C4-2B (cell line): Measurements from ENCODE around the gene ACTL7B.
"Not testable (repeated sequence)": the region's sequence is repeated elsewhere in the genome, so short reads cannot be mapped to it uniquely, and the experiment has no call there.

Experiments
- H3K27ac ChIP-seq: fragments of 450-650 bp; 2 replicates; pipeline ENCODE4 v1.5.1; 2017
- CTCF ChIP-seq: fragments of 450-650 bp; conservative IDR thresholded peaks from 2 replicates; pipeline ENCODE4 v1.5.1; 2017; ENCODE audit warnings: mild to moderate bottlenecking
- ZFX ChIP-seq: fragments of 450-650 bp; IDR thresholded peaks from 2 replicates; pipeline ENCODE4 v1.6.1; 2017

The ACTL7B gene

GRCh38 chr9:108855888-108856287 is at the start of gene ACTL7B:
TSS of gene ACTL7B (minus strand) at chr9:108855986. CDS start at chr9:108855930, 56 bp downstream.
- no peak for TF ChIP-seq CTCF
- TF ChIP-seq ZFX = no peak
- no peak within 1 kb of the TSS for H3K27ac ChIP-seq

GRCh38 chr9:108905494-108905893 is 49.7 kb upstream of the ACTL7B start:
- TF ChIP-seq ZFX = no peak
- TF ChIP-seq CTCF = no peak
- no peak overlapping the region for H3K27ac ChIP-seq

GRCh38 chr9:108904161-108904560 is 48.4 kb upstream of the ACTL7B start:
- no peak overlapping the region for H3K27ac ChIP-seq
- TF ChIP-seq ZFX (no peak), CTCF (no peak)

- no peak overlapping the region for H3K27ac ChIP-seq
- TF ChIP-seq ZFX = no peak
- no peak for TF ChIP-seq CTCF
Measured at GRCh38 chr9:108903420-108904103, 47.8 kb upstream of the ACTL7B start.

- TF ChIP-seq ZFX (no peak), CTCF (no peak)
- no peak overlapping the region for H3K27ac ChIP-seq
Measured at GRCh38 chr9:108900176-108900575, 44.4 kb upstream of the ACTL7B start.

GRCh38 chr9:108899023-108899695 is 43.4 kb upstream of the ACTL7B start:
- H3K27ac ChIP-seq = not testable (repeated sequence)

- TF ChIP-seq ZFX = no peak
- TF ChIP-seq CTCF = no peak
- H3K27ac ChIP-seq = no peak overlapping the region
Measured at GRCh38 chr9:108897324-108898096, 41.7 kb upstream of the ACTL7B start.
